ENCODE results near the gene CARD9. TPM values are rescaled to one million over a fixed set of nuclear protein-coding genes. Genes with fewer than 3 reads are reported as not detected.

The CARD9 gene
- total and polyA plus RNA-seq, 10 donors = 5.7 to 25.5 (median 18.2) TPM

- H3K4me3 ChIP-seq = peak overlapping the region; percentile 88 to 99 (median 97)
- H3K27me3 ChIP-seq (replicated peaks in 1 of 7) = no peaks in the 10 kb centered on the region
- H3K27ac ChIP-seq = peak overlapping the region in 3 of 8 donors; percentile 83 to 93 (median 92)
- H3K36me3 ChIP-seq = peaks cover 4 to 65% (median 55%) of the 10 kb centered on the region in 6 donors
- intact Hi-C loops (cut with DNase I; ENCODE audit: low total_unique reads) = no loop called here
- 54 to 63% (median 58%) methylated on average over 4 of the region's 4 CpGs for WGBS, 5 donors
- peaks cover 19 to 66% (median 40%) of the 10 kb centered on the region in 6 donors for H3K4me1 ChIP-seq
- TF ChIP-seq CTCF (IDR thresholded peaks at IDR 0.05 in 8 of 11, conservative IDR thresholded peaks at IDR 0.05 in 3 of 11) (no peak), POLR2AphosphoS5 (IDR thresholded peaks at IDR 0.05) (no peak), POLR2A (IDR thresholded peaks at IDR 0.05) (no peak)
- H3K9me3 ChIP-seq = no peaks in the 10 kb centered on the region
- DNase-seq = no peak
Measured at GRCh38 chr9:136411378-136411777, 37.9 kb upstream of the CARD9 start.

GRCh38 chr9:136410500-136411287, 37.2 kb upstream of the CARD9 start, which contains the start of the genes ENTR1 and PMPCA:
Gene ENTR1, minus strand, starts transcription at chr9:136410614. Its CDS starts 217 bp downstream, at chr9:136410397.
Gene PMPCA, plus strand, starts transcription at chr9:136410658. Its CDS starts 11 bp downstream, at chr9:136410669.
- H3K9me3 ChIP-seq = no peaks in the 10 kb centered on the region
- TF ChIP-seq POLR2AphosphoS5 (IDR thresholded peaks at IDR 0.05) = peak; percentile 99 to 100 (median 100)
- peak in 1 of 11 experiments; percentile 12 for TF ChIP-seq CTCF (IDR thresholded peaks at IDR 0.05 in 8 of 11, conservative IDR thresholded peaks at IDR 0.05 in 3 of 11)
- peak; percentile 25 to 87 (median 63) for TF ChIP-seq POLR2A (IDR thresholded peaks at IDR 0.05)
- 0 to 1% (median 0%) methylated on average over 29 to 83 of the region's 83 CpGs for WGBS, 5 donors
- H3K4me1 ChIP-seq = peaks cover 19 to 72% (median 40%) of the 10 kb centered on the region in 6 donors
- DNase-seq = peak; percentile 98
- H3K4me3 ChIP-seq = peak within 1 kb of the TSS; percentile 88 to 99 (median 97)
- peaks cover 4 to 65% (median 55%) of the 10 kb centered on the region in 6 donors for H3K36me3 ChIP-seq
- H3K27me3 ChIP-seq (replicated peaks in 1 of 7) = no peaks in the 10 kb centered on the region
- H3K27ac ChIP-seq = peak within 1 kb of the TSS; percentile 83 to 94 (median 90)
- intact Hi-C loops (cut with DNase I; ENCODE audit: low total_unique reads) = no loop called here

DNA sequence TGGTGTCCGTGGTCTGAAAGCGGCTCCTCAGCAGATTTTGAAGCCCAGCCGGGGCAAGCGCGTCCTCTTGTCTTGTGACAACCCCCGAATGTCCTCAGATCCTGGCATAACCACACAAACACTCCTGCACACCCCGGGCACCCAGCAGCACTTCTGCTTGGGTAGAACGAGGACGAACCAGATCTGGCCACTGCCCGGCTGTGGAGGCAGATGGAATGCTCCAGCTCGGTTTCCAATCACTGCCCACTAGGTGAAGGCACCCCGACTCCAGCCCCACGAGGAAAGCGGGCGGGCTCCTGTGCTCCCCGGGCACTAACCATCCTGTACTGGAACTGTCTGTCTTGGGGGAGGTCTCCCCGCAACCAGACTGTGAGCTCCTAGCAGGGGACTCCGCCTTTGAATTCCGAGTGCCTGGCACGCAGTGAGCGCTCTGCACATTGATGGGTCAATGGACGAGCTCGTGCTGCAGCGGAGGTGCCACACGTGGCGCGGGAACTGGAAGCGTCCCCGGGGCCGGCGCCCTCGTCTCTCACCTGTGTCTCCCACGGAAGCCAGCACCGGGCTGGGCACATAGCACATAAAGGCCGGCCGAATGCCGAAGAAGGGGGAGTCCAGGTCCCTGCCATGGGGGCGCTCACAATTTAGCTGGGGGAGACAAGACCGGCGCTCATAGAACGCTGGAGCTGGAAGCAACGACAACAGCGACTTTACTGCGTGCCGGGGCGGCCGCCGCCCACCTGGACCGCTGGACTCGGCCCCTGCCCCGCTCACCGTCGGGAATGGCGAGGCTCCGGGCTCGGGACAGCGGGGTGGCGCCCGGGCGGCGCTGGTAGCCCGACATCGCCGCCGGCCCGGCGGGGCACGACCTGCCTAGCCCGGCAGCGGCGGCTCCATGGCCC, 36.3 kb upstream of the CARD9 start:
- intact Hi-C loops (cut with DNase I; ENCODE audit: low total_unique reads) = no loop called here
- Histone ChIP-seq H3K4me3 (peak overlapping the region; percentile 71 to 99 (median 94)), H3K27me3 (replicated peaks in 1 of 7) (no peaks in the 10 kb centered on the region), H3K4me1 (peaks cover 19 to 81% (median 48%) of the 10 kb centered on the region in 6 donors), H3K27ac (peak overlapping the region; percentile 60 to 94 (median 90)), H3K9me3 (no peaks in the 10 kb centered on the region), H3K36me3 (peaks cover 4 to 65% (median 54%) of the 10 kb centered on the region in 6 donors)
- 4 to 14% (median 8%) methylated on average over 24 to 71 of the region's 71 CpGs for WGBS, 5 donors
- TF ChIP-seq CTCF (IDR thresholded peaks at IDR 0.05 in 8 of 11, conservative IDR thresholded peaks at IDR 0.05 in 3 of 11) (no peak), POLR2AphosphoS5 (IDR thresholded peaks at IDR 0.05) (peak in 2 of 3 donors; percentile 30 to 38), POLR2A (IDR thresholded peaks at IDR 0.05) (no peak)
- peak; percentile 87 for DNase-seq
